OCI-LY1 (cell line): ENCODE results near the gene SLC9A7.

Source experiments
- H2AFZ ChIP-seq: fragments of 200-600 bp; sonication (generic), shearing (Covaris generic); 2 replicates; pipeline ENCODE4 v1.6.0; 2014; ENCODE audit warnings: antibody characterized with exemption, mild to moderate bottlenecking, low read length
- H3F3A ChIP-seq: fragments of 200-600 bp; sonication (generic), shearing (Covaris generic); 2 replicates; pipeline ENCODE4 v1.6.0; 2014; ENCODE audit warnings: mild to moderate bottlenecking, antibody characterized with exemption, low read length, moderate library complexity; ENCODE audit not compliant: insufficient read depth
- H3K27ac ChIP-seq: fragments of 200-600 bp; sonication (generic); 2 replicates; pipeline ENCODE4 v1.5.1; 2014; ENCODE audit warnings: low read length, mixed run types, mild to moderate bottlenecking, low read depth; ENCODE audit not compliant: poor library complexity, severe bottlenecking
- H3K27me3 ChIP-seq: fragments of 200-600 bp; sonication (generic); 2 replicates; pipeline ENCODE4 v1.6.0; 2014; ENCODE audit warnings: antibody characterized with exemption, mild to moderate bottlenecking, low read length, moderate library complexity; ENCODE audit not compliant: insufficient read depth
- H3K36me3 ChIP-seq: fragments of 200-600 bp; sonication (generic); 2 replicates; pipeline ENCODE4 v1.6.1; 2014; ENCODE audit warnings: mild to moderate bottlenecking, antibody characterized with exemption, low read length, moderate library complexity, mixed read lengths; ENCODE audit not compliant: insufficient read depth
- H3K4me1 ChIP-seq: fragments of 200-600 bp; sonication (generic); 2 replicates; pipeline ENCODE4 v1.5.1; 2014; ENCODE audit warnings: mild to moderate bottlenecking, low read length, moderate library complexity; ENCODE audit not compliant: insufficient read depth, severe bottlenecking
- H3K4me2 ChIP-seq: fragments of 200-600 bp; sonication (generic), shearing (Covaris generic); 2 replicates; pipeline ENCODE4 v1.6.1; 2014; ENCODE audit warnings: low read length
- H3K4me3 ChIP-seq: fragments of 200-600 bp; sonication (generic); 2 replicates; pipeline ENCODE4 v1.5.1; 2014; ENCODE audit warnings: low read length, low read depth, mild to moderate bottlenecking, mixed read lengths; ENCODE audit not compliant: poor library complexity, severe bottlenecking
- H3K79me2 ChIP-seq: fragments of 200-600 bp; shearing (Covaris generic); 2 replicates; pipeline ENCODE4 v1.6.1; 2016; ENCODE audit warnings: mixed run types, low read length, mixed read lengths; ENCODE audit not compliant: insufficient read depth
- H3K9ac ChIP-seq: fragments of 200-600 bp; sonication (generic), shearing (Covaris generic); 2 replicates; pipeline ENCODE4 v1.6.1; 2014; ENCODE audit warnings: mild to moderate bottlenecking, low read length, mixed read lengths
- H3K9me2 ChIP-seq: fragments of 200-600 bp; sonication (generic), shearing (Covaris generic); 2 replicates; pipeline ENCODE4 v1.6.1; 2014; ENCODE audit warnings: low read depth, mild to moderate bottlenecking, low read length, mixed read lengths
- H3K9me3 ChIP-seq: fragments of 200-600 bp; shearing (Covaris generic); 2 replicates; pipeline ENCODE4 v1.6.1; 2014; ENCODE audit warnings: low read length, mixed read lengths
- H4K20me1 ChIP-seq: fragments of 200-600 bp; sonication (generic), shearing (Covaris generic); 2 replicates; pipeline ENCODE4 v1.6.0; 2016; ENCODE audit warnings: mild to moderate bottlenecking, low read length; ENCODE audit not compliant: insufficient read depth
- EZH2 ChIP-seq: fragments of 200-600 bp; sonication (generic), shearing (Covaris generic); IDR thresholded peaks from 2 replicates; pipeline ENCODE4 v1.8.0; 2017; ENCODE audit warnings: borderline replicate concordance, mixed run types, mild to moderate bottlenecking, antibody characterized with exemption, low read length, moderate library complexity, mixed read lengths
- TF ChIP-seq, protein P1 (sequence below): fragments of 200-600 bp; sonication (generic), shearing (Covaris generic); IDR thresholded peaks from 2 replicates; pipeline ENCODE4 v1.5.1; 2017; ENCODE audit warnings: mild to moderate bottlenecking, antibody characterized with exemption, low read length, moderate library complexity, mixed read lengths

SLC9A7 gene

DNA sequence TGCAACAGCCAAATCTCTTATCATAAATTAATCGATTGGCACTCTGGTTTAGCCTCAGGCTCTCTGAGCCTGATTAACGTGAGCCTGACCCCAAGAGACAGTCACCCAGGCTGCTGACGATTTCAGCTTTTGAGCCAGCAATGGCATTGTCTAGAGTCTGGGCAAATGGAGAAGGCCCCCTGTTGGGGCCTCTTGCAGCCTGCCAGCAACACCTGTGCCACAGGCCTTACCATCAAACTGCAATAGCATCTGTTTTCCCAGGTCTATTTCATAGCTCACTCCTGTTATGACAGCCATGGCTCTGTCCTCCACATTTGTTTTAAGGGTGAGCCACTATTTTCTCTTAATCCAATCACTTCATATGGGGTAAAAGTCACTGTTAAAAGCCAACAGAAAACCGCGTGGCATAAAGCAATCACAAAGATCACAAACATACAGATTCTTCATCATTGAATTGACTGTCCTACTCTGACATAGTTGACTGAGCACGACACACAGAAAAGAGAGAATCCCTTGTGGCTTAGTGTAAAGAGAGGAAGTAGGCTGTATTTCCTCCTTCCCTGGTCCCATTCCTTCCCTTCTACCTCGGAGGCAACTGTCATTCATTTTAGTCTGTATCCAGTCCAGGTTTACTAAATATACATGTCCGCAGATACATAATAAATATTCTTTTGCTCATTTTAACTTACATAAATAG, 47.8 kb downstream of the SLC9A7 start:
- 0 out of 2 replicates have a peak, but pooled peaks cover 5% of the 10 kb centered on the region for H3K36me3 ChIP-seq
- H3K4me1 ChIP-seq: peaks cover 63% of the 10 kb centered on the region
- H3F3A ChIP-seq: no peaks in the 10 kb centered on the region
- no peak for TF ChIP-seq EZH2
- TF ChIP-seq, protein P1, sequence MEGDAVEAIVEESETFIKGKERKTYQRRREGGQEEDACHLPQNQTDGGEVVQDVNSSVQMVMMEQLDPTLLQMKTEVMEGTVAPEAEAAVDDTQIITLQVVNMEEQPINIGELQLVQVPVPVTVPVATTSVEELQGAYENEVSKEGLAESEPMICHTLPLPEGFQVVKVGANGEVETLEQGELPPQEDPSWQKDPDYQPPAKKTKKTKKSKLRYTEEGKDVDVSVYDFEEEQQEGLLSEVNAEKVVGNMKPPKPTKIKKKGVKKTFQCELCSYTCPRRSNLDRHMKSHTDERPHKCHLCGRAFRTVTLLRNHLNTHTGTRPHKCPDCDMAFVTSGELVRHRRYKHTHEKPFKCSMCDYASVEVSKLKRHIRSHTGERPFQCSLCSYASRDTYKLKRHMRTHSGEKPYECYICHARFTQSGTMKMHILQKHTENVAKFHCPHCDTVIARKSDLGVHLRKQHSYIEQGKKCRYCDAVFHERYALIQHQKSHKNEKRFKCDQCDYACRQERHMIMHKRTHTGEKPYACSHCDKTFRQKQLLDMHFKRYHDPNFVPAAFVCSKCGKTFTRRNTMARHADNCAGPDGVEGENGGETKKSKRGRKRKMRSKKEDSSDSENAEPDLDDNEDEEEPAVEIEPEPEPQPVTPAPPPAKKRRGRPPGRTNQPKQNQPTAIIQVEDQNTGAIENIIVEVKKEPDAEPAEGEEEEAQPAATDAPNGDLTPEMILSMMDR: no peak; the same call in 1 of the 2 replicates
- H3K9ac ChIP-seq: peak overlapping the region; percentile 37; the same call in 1 of the 2 replicates
- H4K20me1 ChIP-seq: no peaks in the 10 kb centered on the region
- no peaks in the 10 kb centered on the region for H3K27me3 ChIP-seq
- peak overlapping the region; percentile 28 for H3K4me2 ChIP-seq
- H3K27ac ChIP-seq: peak overlapping the region; percentile 89
- H3K4me3 ChIP-seq: peak overlapping the region; percentile 20
- no peaks in the 10 kb centered on the region for H3K9me3 ChIP-seq
- peaks cover 26% of the 10 kb centered on the region for H3K79me2 ChIP-seq
- H2AFZ ChIP-seq: no peak overlapping the region
- no peaks in the 10 kb centered on the region for H3K9me2 ChIP-seq

DNA sequence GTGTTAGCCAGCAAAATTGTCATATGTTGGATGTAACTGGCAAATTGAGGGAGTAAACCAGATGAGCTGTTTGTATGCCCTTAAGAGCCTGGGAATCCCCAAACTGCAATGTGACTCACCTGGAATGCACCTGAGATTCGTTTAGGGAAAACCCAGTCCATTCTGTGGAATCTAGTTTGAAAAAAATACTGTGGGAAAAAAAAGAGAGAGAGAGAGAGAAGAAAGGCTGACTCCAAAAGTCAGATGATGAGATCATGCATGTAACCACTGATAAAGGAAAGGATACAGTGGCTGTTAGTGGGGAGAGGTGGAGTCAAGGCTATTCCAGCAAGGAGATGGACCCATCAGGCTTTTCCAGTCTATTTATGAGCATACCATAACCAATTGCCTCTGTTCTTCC, 48.5 kb downstream of the SLC9A7 start:
- no peaks in the 10 kb centered on the region for H3K27me3 ChIP-seq
- no peak overlapping the region for H2AFZ ChIP-seq
- peak overlapping the region; percentile 89 for H3K27ac ChIP-seq
- H3K4me2 ChIP-seq: peak overlapping the region; percentile 28; the same call in 1 of the 2 replicates
- H3K9me3 ChIP-seq: no peaks in the 10 kb centered on the region
- H4K20me1 ChIP-seq: no peaks in the 10 kb centered on the region
- no peaks in the 10 kb centered on the region for H3F3A ChIP-seq
- H3K4me1 ChIP-seq: peaks cover 62% of the 10 kb centered on the region
- no peak for TF ChIP-seq EZH2
- TF ChIP-seq, protein P1: no peak
- H3K9me2 ChIP-seq: no peaks in the 10 kb centered on the region
- H3K79me2 ChIP-seq: peaks cover 20% of the 10 kb centered on the region
- peak overlapping the region; percentile 37; the same call in 1 of the 2 replicates for H3K9ac ChIP-seq
- 0 out of 2 replicates have a peak, but pooled peaks cover 5% of the 10 kb centered on the region for H3K36me3 ChIP-seq
- H3K4me3 ChIP-seq: no peak overlapping the region

DNA sequence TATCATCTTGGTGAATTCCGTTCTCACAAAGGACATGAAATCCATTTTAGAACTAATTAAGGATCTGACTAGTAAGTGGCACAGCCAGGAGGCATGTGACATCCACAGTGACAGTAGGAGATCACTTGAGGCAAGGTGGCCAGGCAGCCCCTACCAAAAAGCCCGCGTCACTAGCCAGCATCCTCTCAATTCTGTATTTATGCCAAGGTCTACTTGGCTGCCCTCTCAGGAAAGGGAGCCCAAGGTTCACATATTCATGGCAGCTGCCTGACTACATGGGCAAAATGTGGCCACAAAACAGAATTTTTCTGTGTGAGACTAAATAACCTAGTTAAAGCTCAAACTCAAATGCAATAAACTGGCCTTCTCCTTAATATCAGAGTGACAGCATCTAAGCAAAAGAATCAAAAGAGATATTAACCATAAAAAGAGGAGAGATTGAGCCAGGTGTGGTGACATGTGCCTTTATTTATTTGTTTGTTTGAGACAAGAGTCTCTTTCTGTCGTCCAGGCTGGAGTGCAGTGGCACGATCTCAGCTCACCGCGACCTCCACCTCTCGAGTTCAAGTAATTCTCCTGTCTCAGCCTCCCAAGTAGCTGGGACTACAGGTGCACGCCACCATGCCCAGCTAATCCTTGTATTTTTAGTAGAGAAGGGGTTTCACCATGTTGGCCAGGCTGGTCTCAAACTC, 51.5 kb downstream of the SLC9A7 start:
- H3K9me2 ChIP-seq: no peaks in the 10 kb centered on the region
- no peak overlapping the region for H3K4me3 ChIP-seq
- H3K79me2 ChIP-seq: peaks cover 4% of the 10 kb centered on the region; the same call in 1 of the 2 replicates
- H4K20me1 ChIP-seq: no peaks in the 10 kb centered on the region
- H3K4me1 ChIP-seq: peaks cover 49% of the 10 kb centered on the region
- no peak overlapping the region for H3K27ac ChIP-seq
- 0 out of 2 replicates have a peak, but pooled peaks cover 5% of the 10 kb centered on the region for H3K36me3 ChIP-seq
- no peak overlapping the region for H3K9ac ChIP-seq
- no peak overlapping the region for H3K4me2 ChIP-seq
- H3K9me3 ChIP-seq: no peaks in the 10 kb centered on the region
- no peak for TF ChIP-seq EZH2
- TF ChIP-seq, protein P1: no peak
- H2AFZ ChIP-seq: no peak overlapping the region
- no peaks in the 10 kb centered on the region for H3F3A ChIP-seq
- no peaks in the 10 kb centered on the region for H3K27me3 ChIP-seq
